IPS-NIHi7 (cell line): Measurements from ENCODE around the gene COIL.

Source experiments
- DNase-seq: peaks from one replicate; pipeline ENCODE4 v3.0.0; 2012; ENCODE audit warnings: mixed read lengths; ENCODE audit errors: extremely low spot score

COIL gene

GRCh38 chr17:56935461-56935860 lies 25.4 kb downstream of the COIL start:
- DNase-seq: no peak

GRCh38 chr17:56934280-56934679 lies 26.6 kb downstream of the COIL start:
- DNase-seq: no peak

GRCh38 chr17:56933868-56934267 lies 27.0 kb downstream of the COIL start:
- no peak for DNase-seq

GRCh38 chr17:56933151-56933745 lies 27.6 kb downstream of the COIL start:
- no peak for DNase-seq

- DNase-seq: no peak
These were observed 30.0 kb downstream of the COIL start for GRCh38 chr17:56930739-56931337.

GRCh38 chr17:56929362-56929969 lies 31.4 kb downstream of the COIL start:
- DNase-seq: no peak

- DNase-seq: no peak
These were observed 32.3 kb downstream of the COIL start for GRCh38 chr17:56928586-56928985.

- no peak for DNase-seq
These were observed 34.1 kb downstream of the COIL start for GRCh38 chr17:56926704-56927103.

- DNase-seq: no peak
These were observed 34.6 kb downstream of the COIL start for GRCh38 chr17:56926270-56926669.

- no peak for DNase-seq
These were observed 35.8 kb downstream of the COIL start for GRCh38 chr17:56925088-56925487.

GRCh38 chr17:56919717-56920116 lies 41.1 kb downstream of the COIL start:
- DNase-seq: no peak

- DNase-seq: no peak
These were observed 41.9 kb downstream of the COIL start for GRCh38 chr17:56918916-56919315.

- DNase-seq: no peak
These were observed 43.1 kb downstream of the COIL start for GRCh38 chr17:56917559-56918296.

GRCh38 chr17:56914581-56915273 lies 46.1 kb downstream of the COIL start:
- no peak for DNase-seq

- peak; percentile 95 for DNase-seq
These were observed 46.8 kb downstream of the COIL start, which contains the start of gene TRIM25 for GRCh38 chr17:56913867-56914580. Gene TRIM25, minus strand, starts transcription at chr17:56914049. Its CDS starts 61 bp downstream, at chr17:56913988.

GRCh38 chr17:56913353-56913866 lies 47.4 kb downstream of the COIL start:
- DNase-seq: peak; percentile 55

GRCh38 chr17:56913000-56913311 lies 47.9 kb downstream of the COIL start:
- DNase-seq: no peak

GRCh38 chr17:56912105-56912999 lies 48.5 kb downstream of the COIL start:
- DNase-seq: peak; percentile 4

GRCh38 chr17:56910509-56911235 lies 50.2 kb downstream of the COIL start:
- DNase-seq: no peak
